Heart left ventricle (tissue), 16 donors: ENCODE results near the gene DCST1. TPM values are rescaled to one million over a fixed set of nuclear protein-coding genes. Genes with fewer than 3 reads are reported as not detected.

Experiments
- ATAC-seq, 4 donors: fragments of 200-7000 bp; cut with Tn5 transposase; one replicate each; pipeline ENCODE4 v1.9.1; 2020 to 2022; ENCODE audit warnings: moderate library complexity in 4 of 4, mild to moderate bottlenecking in 3 of 4, moderate number of reproducible peaks in 1 of 4
- DNase-seq, 5 donors: peaks; one replicate each; pipeline ENCODE4 v3.0.0-alpha.2; 2020
- H3K27ac ChIP-seq, 12 donors: fragments of 200-600 bp; sonication (generic) in 4 of 12; one replicate each; pipeline versions ENCODE4 v1.5.0 to v1.8.0; 2016 to 2022; ENCODE audit warnings: mild to moderate bottlenecking in 2 of 12
- H3K27me3 ChIP-seq, 9 donors: fragments of 200-600 bp; sonication (generic) in 2 of 9; one replicate each; pipeline versions ENCODE4 v1.5.1 to v1.8.0; 2016 to 2022; ENCODE audit warnings: mild to moderate bottlenecking in 3 of 9
- H3K36me3 ChIP-seq, 9 donors: fragments of 200-600 bp; sonication (generic) in 2 of 9; one replicate each; pipeline versions ENCODE4 v1.5.0 to v1.8.0; 2018 to 2022; ENCODE audit warnings: mild to moderate bottlenecking in 2 of 9
- H3K4me1 ChIP-seq, 12 donors: fragments of 200-600 bp; sonication (generic) in 4 of 12; one replicate each; pipeline versions ENCODE4 v1.5.0 to v1.8.0; 2016 to 2022; ENCODE audit warnings: mild to moderate bottlenecking in 3 of 12
- H3K4me3 ChIP-seq, 12 donors: fragments of 200-600 bp; sonication (generic) in 4 of 12; one replicate each; pipeline versions ENCODE4 v1.5.0 to v1.8.0; 2017 to 2022; ENCODE audit warnings: mild to moderate bottlenecking in 9 of 12, moderate library complexity in 4 of 12
- H3K9me3 ChIP-seq, 12 donors: fragments of 200-600 bp; sonication (generic) in 4 of 12; one replicate each; pipeline versions ENCODE4 v1.5.0 to v1.8.0; 2016 to 2022; ENCODE audit warnings: mild to moderate bottlenecking in 1 of 12
- POLR2A ChIP-seq, 2 donors: fragments of 450-650 bp; IDR thresholded peaks; one replicate each; pipeline ENCODE4 v1.6.1; 2017; ENCODE audit warnings: antibody characterized with exemption in 2 of 2, mild to moderate bottlenecking in 2 of 2, moderate library complexity in 2 of 2
- WGBS, 4 donors: extraction: QIAGEN DNeasy Blood & Tissue Kit in 2 of 4; methylation state at CpG; one replicate each; pipeline versions ENCODE4 v1.1.5 to v1.1.7; 2013 to 2018; 5-methylcytosine and 5-hydroxymethylcytosine counted together
- intact Hi-C, 10 donors: fragments of 100-400 bp; cut with DNase I; formaldehyde crosslinking; loops; one replicate each; pipeline versions ENCODE4 v1.11.1 to v1.14.2; 2022
- polyA plus RNA-seq, 2 donors: library from polyadenylated mRNA; stranded (reverse); fragments of 200-250 nt; gene quantifications; one replicate each; pipeline ENCODE4 v1.2.3, GENCODE V29; 2013
- total RNA-seq, 9 donors: library from RNA; depleted of rRNA in 2 of 9; stranded (reverse); fragments of >200 nt in 2 of 9; fragmentation: NEBNext Ultra II Directional in 3 of 9; extraction: Animal tissue kit (Norgen Biotek cat#: 25700) in 3 of 9; gene quantifications; one replicate each; pipeline versions ENCODE4 v1.1.0 to v1.2.4, GENCODE V29; 2016 to 2023
- TF ChIP-seq, protein P1 (sequence below), 12 donors: fragments of 200-600 bp; sonication (generic) in 4 of 12; IDR thresholded peaks; one replicate each; pipeline versions ENCODE4 v1.5.0 to v1.8.0; 2018 to 2022; ENCODE audit warnings: antibody characterized with exemption in 12 of 12, mild to moderate bottlenecking in 5 of 12
- donor health status: ischemic (EF 13 %, LVEDD 7.1; RV severe dilation, severe dysfunction).
- donor health status: healthy with polysubstance abuse.
- donor health status: DM: no; HTN: yes; CAD: no.
- donor health status: DM: no; HTN: no; CAD: no.
- donor health status: ischemic (EF 25% LVEDD 6.9; RV normal size, moderate dysfunction).
- donor health status: ischemic (EF 25% LVEDD 5.7; RV mildly dilated, moderate dysfunction).
- donor health status: healthy.
- donor health status: DM: yes; HTN: yes; CAD: no.
- donor health status: ischemic (EF 35%, LVEDD 5.7; RV mildly dilated, moderate dysfunction).
- donor health status: nonischemic (EF 11% LVEDD 7.7; RV severe dilation, severe dysfunction).
- donor health status: DM: yes; HTN: yes; CAD: no.
- donor health status: PGD.
- donor health status: ischemic (EF 29% LVEDD 5.4; RV normal size, mild dysfunction).
- donor health status: nonischemic (EF 23%, LVEDD 6.1; RV moderate dilation, normal function).

Gene DCST1
- total and polyA plus RNA-seq, 11 donors, result not detected

- 1 to 2% (median 1%) methylated on average over 35 to 50 of the region's 50 CpGs for WGBS, 4 donors
- intact Hi-C loops, result loop anchor here in 9 of 10 donors (1.0 to 5.0 kb wide), 8 partner anchors 15 to 53 kb away; partner anchors contain the start of genes PYGO2 (in 8 of the 9), ADAM15 (in 4 of the 9), CKS1B (in 1 of the 9) and FLAD1 (in 1 of the 9)
- DNase-seq (peak in 3 of 5 donors; percentile 30 to 39 (median 35)), ATAC-seq (no peak)
- Histone ChIP-seq H3K4me1 (peaks cover 0 to 53% (median 24%) of the 10 kb centered on the region in 12 donors), H3K36me3 (no peaks in the 10 kb centered on the region), H3K9me3 (no peaks in the 10 kb centered on the region), H3K27me3 (no peaks in the 10 kb centered on the region), H3K4me3 (peak overlapping the region; percentile 5 to 96 (median 82)), H3K27ac (peak overlapping the region; percentile 77 to 98 (median 95))
- no peak for TF ChIP-seq POLR2A (IDR thresholded peaks at IDR 0.05)
- TF ChIP-seq, protein P1, sequence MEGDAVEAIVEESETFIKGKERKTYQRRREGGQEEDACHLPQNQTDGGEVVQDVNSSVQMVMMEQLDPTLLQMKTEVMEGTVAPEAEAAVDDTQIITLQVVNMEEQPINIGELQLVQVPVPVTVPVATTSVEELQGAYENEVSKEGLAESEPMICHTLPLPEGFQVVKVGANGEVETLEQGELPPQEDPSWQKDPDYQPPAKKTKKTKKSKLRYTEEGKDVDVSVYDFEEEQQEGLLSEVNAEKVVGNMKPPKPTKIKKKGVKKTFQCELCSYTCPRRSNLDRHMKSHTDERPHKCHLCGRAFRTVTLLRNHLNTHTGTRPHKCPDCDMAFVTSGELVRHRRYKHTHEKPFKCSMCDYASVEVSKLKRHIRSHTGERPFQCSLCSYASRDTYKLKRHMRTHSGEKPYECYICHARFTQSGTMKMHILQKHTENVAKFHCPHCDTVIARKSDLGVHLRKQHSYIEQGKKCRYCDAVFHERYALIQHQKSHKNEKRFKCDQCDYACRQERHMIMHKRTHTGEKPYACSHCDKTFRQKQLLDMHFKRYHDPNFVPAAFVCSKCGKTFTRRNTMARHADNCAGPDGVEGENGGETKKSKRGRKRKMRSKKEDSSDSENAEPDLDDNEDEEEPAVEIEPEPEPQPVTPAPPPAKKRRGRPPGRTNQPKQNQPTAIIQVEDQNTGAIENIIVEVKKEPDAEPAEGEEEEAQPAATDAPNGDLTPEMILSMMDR (IDR thresholded peaks at IDR 0.05), result no peak
Measured at GRCh38 chr1:154999571-155000410, 33.8 kb upstream of the DCST1 start.

DNA sequence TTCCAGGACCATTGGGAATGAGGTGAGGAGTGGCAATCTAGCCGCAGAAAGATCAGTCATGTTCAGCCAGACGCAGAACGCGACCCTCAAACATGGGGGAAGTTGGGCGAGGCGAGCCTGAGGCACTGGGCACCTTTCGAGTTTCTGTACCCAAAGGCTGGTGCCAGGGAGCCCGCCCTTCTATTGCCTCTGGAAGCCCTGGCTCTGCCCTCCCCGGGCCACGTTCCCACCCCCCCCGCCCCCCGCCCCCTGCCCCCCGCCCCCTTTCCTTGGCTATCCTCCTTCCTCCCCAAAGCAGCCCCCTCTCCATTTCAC lies 33.3 kb upstream of the DCST1 start:
- ATAC-seq, result no peak
- intact Hi-C loops, result loop anchor here in 6 of 10 donors (2.0 to 5.0 kb wide), 6 partner anchors 18 to 52 kb away; partner anchors contain the start of genes ADAM15 (in 4 of the 6), CKS1B (in 1 of the 6), FLAD1 (in 1 of the 6) and PYGO2 (in 1 of the 6)
- H3K9me3 ChIP-seq, result no peaks in the 10 kb centered on the region
- WGBS, 4 donors, result 0 to 2% (median 1%) methylated on average over 11 to 13 of the region's 13 CpGs
- peaks cover 0 to 58% (median 29%) of the 10 kb centered on the region in 12 donors for H3K4me1 ChIP-seq
- peak overlapping the region; percentile 5 to 96 (median 82) for H3K4me3 ChIP-seq
- H3K27me3 ChIP-seq, result no peaks in the 10 kb centered on the region
- H3K36me3 ChIP-seq, result no peaks in the 10 kb centered on the region
- peak overlapping the region; percentile 77 to 98 (median 95) for H3K27ac ChIP-seq
- DNase-seq, result peak in 1 of 5 donors; percentile 66
- TF ChIP-seq, protein P1 (IDR thresholded peaks at IDR 0.05), result no peak
- no peak for TF ChIP-seq POLR2A (IDR thresholded peaks at IDR 0.05)

DNA sequence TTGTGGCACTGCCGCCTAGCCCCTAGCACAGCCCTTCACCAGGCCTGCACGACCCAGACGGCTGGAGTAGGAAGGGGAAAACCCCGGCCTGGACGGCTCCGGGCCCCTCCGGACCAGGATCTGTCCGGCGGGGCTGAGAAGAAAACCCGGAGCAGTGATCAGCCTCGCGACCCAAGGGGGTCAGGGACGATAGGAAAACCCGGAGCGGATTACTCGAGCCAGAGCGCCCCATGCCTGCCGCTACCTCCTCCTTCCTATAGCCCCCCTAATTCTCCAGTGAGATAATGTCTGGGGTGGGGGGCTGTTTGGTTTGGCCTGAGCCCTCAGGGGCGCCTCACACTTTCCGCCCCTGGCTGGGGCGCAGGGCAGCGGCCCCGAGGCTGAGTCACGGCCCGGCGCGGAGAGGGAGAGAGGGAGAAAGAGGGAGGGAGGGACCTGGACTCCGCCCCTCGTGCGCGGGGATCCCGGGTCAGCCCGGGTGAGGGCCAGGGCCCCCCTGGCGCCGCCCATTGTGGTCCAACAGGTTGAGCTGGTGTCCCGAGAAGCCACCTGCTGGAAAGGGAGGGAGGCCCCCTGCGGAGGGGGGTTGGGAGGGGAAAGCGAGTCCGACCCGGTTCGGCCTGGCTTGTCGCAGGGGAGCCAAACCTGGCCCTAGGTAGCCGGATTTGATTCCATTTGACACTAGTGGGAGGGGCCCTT lies 32.7 kb upstream of the DCST1 start:
- DNase-seq (peak; percentile 89 to 93 (median 91)), ATAC-seq (peak; percentile 18 to 68 (median 62))
- WGBS, 4 donors, result 0 to 1% (median 0%) methylated on average over 9 to 43 of the region's 43 CpGs
- Histone ChIP-seq H3K36me3 (no peaks in the 10 kb centered on the region), H3K4me3 (peak overlapping the region; percentile 70 to 96 (median 84)), H3K27ac (peak overlapping the region; percentile 77 to 98 (median 95)), H3K9me3 (no peaks in the 10 kb centered on the region), H3K4me1 (peaks cover under 1 to 58% (median 34%) of the 10 kb centered on the region in 12 donors), H3K27me3 (no peaks in the 10 kb centered on the region)
- intact Hi-C loops, result loop anchor here in 6 of 10 donors (2.0 to 5.0 kb wide), 6 partner anchors 18 to 51 kb away; partner anchors contain the start of genes ADAM15 (in 4 of the 6), CKS1B (in 1 of the 6), FLAD1 (in 1 of the 6) and PYGO2 (in 1 of the 6)
- TF ChIP-seq, protein P1 (IDR thresholded peaks at IDR 0.05), result peak in 3 of 12 donors; percentile 3 to 14 (median 8)
- TF ChIP-seq POLR2A (IDR thresholded peaks at IDR 0.05), result peak; percentile 24 to 78
